H9 (cell line): ENCODE measurements around the gene STK32C. TPM values are rescaled to one million over a fixed set of nuclear protein-coding genes. Genes with fewer than 3 reads are reported as not detected.

Experiments
- DNase-seq: peaks from one replicate; pipeline ENCODE4 v3.0.0-alpha.2; 2017
- H2AFZ ChIP-seq: one replicate; pipeline ENCODE4 v1.6.1; 2013; ENCODE audit warnings: mild to moderate bottlenecking, low read length, control low read depth, moderate library complexity
- H2AK5ac ChIP-seq: 2 replicates; pipeline ENCODE4 v1.6.1; 2013; ENCODE audit warnings: low read length, control low read depth, mixed read lengths; ENCODE audit not compliant: insufficient read length
- H2BK120ac ChIP-seq: one replicate; pipeline ENCODE4 v1.6.1; 2013; ENCODE audit warnings: low read depth, mild to moderate bottlenecking, low read length, control low read depth, inconsistent platforms; ENCODE audit not compliant: poor library complexity, severe bottlenecking
- H2BK12ac ChIP-seq: 2 replicates; pipeline ENCODE4 v1.6.1; 2013; ENCODE audit warnings: low read length, control low read depth, mixed read lengths, low read depth; ENCODE audit not compliant: insufficient read length
- H2BK15ac ChIP-seq: 2 replicates; pipeline ENCODE4 v1.6.1; 2013; ENCODE audit warnings: low read depth, low read length, control low read depth
- H2BK20ac ChIP-seq: one replicate; pipeline ENCODE4 v1.6.1; 2013; ENCODE audit warnings: low read depth, mild to moderate bottlenecking, low read length, control low read depth, inconsistent platforms; ENCODE audit not compliant: poor library complexity, severe bottlenecking
- H2BK5ac ChIP-seq: 2 replicates; pipeline ENCODE4 v1.6.1; 2013; ENCODE audit warnings: low read length, control low read depth, mixed read lengths; ENCODE audit not compliant: insufficient read length
- H3K14ac ChIP-seq: 2 replicates; pipeline ENCODE4 v1.6.1; 2013; ENCODE audit warnings: low read length, control low read depth; ENCODE audit not compliant: insufficient read depth
- H3K18ac ChIP-seq: 2 replicates; pipeline ENCODE4 v1.6.1; 2013; ENCODE audit warnings: low read depth, mild to moderate bottlenecking, mixed read lengths, low read length, control low read depth; ENCODE audit not compliant: insufficient read length
- H3K23ac ChIP-seq: 2 replicates; pipeline ENCODE4 v1.6.1; 2013; ENCODE audit warnings: low read length, control low read depth, mixed read lengths, low read depth; ENCODE audit not compliant: insufficient read length
- H3K23me2 ChIP-seq: 2 replicates; pipeline ENCODE4 v1.6.1; 2013; ENCODE audit warnings: low read depth, mild to moderate bottlenecking, mixed read lengths, low read length, control low read depth; ENCODE audit not compliant: insufficient read length, poor library complexity, severe bottlenecking
- H3K27ac ChIP-seq: 2 replicates; pipeline ENCODE4 v1.5.1; 2013; ENCODE audit warnings: low read length, control low read depth, mixed read lengths, low read depth; ENCODE audit not compliant: insufficient read length
- H3K27me3 ChIP-seq: 2 replicates; pipeline ENCODE4 v1.6.1; 2013; ENCODE audit warnings: low read length, control low read depth, inconsistent platforms; ENCODE audit not compliant: insufficient read depth
- H3K4ac ChIP-seq: 2 replicates; pipeline ENCODE4 v1.6.1; 2013; ENCODE audit warnings: low read depth, mild to moderate bottlenecking, control low read depth, inconsistent platforms, low read length, moderate library complexity
- H3K4me1 ChIP-seq: 2 replicates; pipeline ENCODE4 v1.6.1; 2013; ENCODE audit warnings: low read length, control low read depth, inconsistent platforms; ENCODE audit not compliant: insufficient read depth
- H3K4me2 ChIP-seq: 2 replicates; pipeline ENCODE4 v1.6.1; 2013; ENCODE audit warnings: low read length, control low read depth, mixed read lengths; ENCODE audit not compliant: insufficient read length, insufficient read depth
- H3K56ac ChIP-seq: 2 replicates; pipeline ENCODE4 v1.6.1; 2013; ENCODE audit warnings: low read depth, mild to moderate bottlenecking, mixed read lengths, low read length, control low read depth; ENCODE audit not compliant: insufficient read length
- H3K79me1 ChIP-seq: 2 replicates; pipeline ENCODE4 v1.6.1; 2013; ENCODE audit warnings: low read depth, mild to moderate bottlenecking, moderate library complexity, low read length, control low read depth, inconsistent platforms; ENCODE audit not compliant: insufficient read depth, poor library complexity, severe bottlenecking
- H3K79me2 ChIP-seq: 2 replicates; pipeline ENCODE4 v1.6.1; 2013; ENCODE audit warnings: low read length, control low read depth, inconsistent platforms; ENCODE audit not compliant: insufficient read depth
- H3K9ac ChIP-seq: 2 replicates; pipeline ENCODE4 v1.6.1; 2013; ENCODE audit warnings: low read length, control low read depth, mixed read lengths; ENCODE audit not compliant: insufficient read length; ENCODE audit errors: extremely low read depth
- H3K9me3 ChIP-seq: one replicate; pipeline ENCODE4 v1.6.1; 2013; ENCODE audit warnings: low read depth, low read length, inconsistent platforms; ENCODE audit not compliant: control insufficient read depth
- H3T11ph ChIP-seq: one replicate; pipeline ENCODE4 v1.6.1; 2013; ENCODE audit warnings: mild to moderate bottlenecking, low read length, control low read depth, inconsistent platforms
- H4K20me1 ChIP-seq: one replicate; pipeline ENCODE4 v1.6.1; 2013; ENCODE audit not compliant: control insufficient read depth, insufficient read length, insufficient read depth
- H4K5ac ChIP-seq: 2 replicates; pipeline ENCODE4 v1.6.1; 2013; ENCODE audit warnings: low read depth, mild to moderate bottlenecking, mixed read lengths, low read length, control low read depth; ENCODE audit not compliant: insufficient read length
- H4K8ac ChIP-seq: replicated peaks from 2 replicates; pipeline ENCODE4 v1.6.1; 2013; ENCODE audit warnings: low read length, control low read depth, mixed read lengths, low read depth; ENCODE audit not compliant: insufficient read length
- H4K91ac ChIP-seq: 2 replicates; pipeline ENCODE4 v1.6.1; 2013; ENCODE audit warnings: low read depth, mild to moderate bottlenecking, moderate library complexity, mixed read lengths, low read length, control low read depth; ENCODE audit not compliant: insufficient read length
- H3K27ac Mint-ChIP-seq, 3 experiments: 2 replicates in 2 of 3; 3 replicates in 1 of 3; pipeline ENCODE4 v1.8.0; 2020 to 2021; ENCODE audit warnings: mixed read lengths in 3 of 3, mild to moderate bottlenecking in 1 of 3, moderate library complexity in 1 of 3
- H3K27me3 Mint-ChIP-seq: 2 replicates; pipeline ENCODE4 v1.8.0; 2021; ENCODE audit warnings: low read depth, mild to moderate bottlenecking, moderate library complexity, mixed read lengths
- H3K36me3 Mint-ChIP-seq, 3 experiments: 2 replicates in 2 of 3; 3 replicates in 1 of 3; pipeline ENCODE4 v1.8.0; 2020 to 2021; ENCODE audit warnings: low read depth in 3 of 3, mixed read lengths in 3 of 3; ENCODE audit not compliant: insufficient read depth in 1 of 3
- H3K4me1 Mint-ChIP-seq, 2 experiments: 2 replicates each; pipeline ENCODE4 v1.8.0; 2020; ENCODE audit warnings: mixed read lengths in 2 of 2
- H3K4me3 Mint-ChIP-seq, 2 experiments: 2 replicates in 1 of 2; 3 replicates in 1 of 2; pipeline ENCODE4 v1.8.0; 2020 to 2021; ENCODE audit warnings: mild to moderate bottlenecking in 2 of 2, mixed read lengths in 2 of 2, moderate library complexity in 1 of 2
- H3K9me3 Mint-ChIP-seq, 2 experiments: 2 replicates in 1 of 2; 3 replicates in 1 of 2; pipeline ENCODE4 v1.8.0; 2020; ENCODE audit warnings: mild to moderate bottlenecking in 2 of 2, mixed read lengths in 2 of 2, moderate library complexity in 1 of 2
- WGBS: extraction: QIAGEN DNeasy Blood & Tissue Kit; methylation state at CpG from one replicate; pipeline ENCODE4 v1.1.7; 2013; ENCODE audit warnings: missing lambda C conversion rate, low lambda C conversion rate, mixed read lengths; ENCODE audit not compliant: insufficient read length; ENCODE audit errors: extremely low coverage; 5-methylcytosine and 5-hydroxymethylcytosine counted together
- total RNA-seq: library from RNA; stranded (reverse); gene quantifications from 2 replicates; pipeline ENCODE4 v1.2.1, GENCODE V29; 2021
- TF ChIP-seq, protein P1 (sequence below): fragments of 200-600 bp; sonication (generic); conservative IDR thresholded peaks from 3 replicates; pipeline ENCODE4 v1.8.0; 2021; ENCODE audit warnings: antibody characterized with exemption, mild to moderate bottlenecking

STK32C gene
- total RNA-seq, 1 experiment from 2014 or later, result 11.3 TPM

DNA sequence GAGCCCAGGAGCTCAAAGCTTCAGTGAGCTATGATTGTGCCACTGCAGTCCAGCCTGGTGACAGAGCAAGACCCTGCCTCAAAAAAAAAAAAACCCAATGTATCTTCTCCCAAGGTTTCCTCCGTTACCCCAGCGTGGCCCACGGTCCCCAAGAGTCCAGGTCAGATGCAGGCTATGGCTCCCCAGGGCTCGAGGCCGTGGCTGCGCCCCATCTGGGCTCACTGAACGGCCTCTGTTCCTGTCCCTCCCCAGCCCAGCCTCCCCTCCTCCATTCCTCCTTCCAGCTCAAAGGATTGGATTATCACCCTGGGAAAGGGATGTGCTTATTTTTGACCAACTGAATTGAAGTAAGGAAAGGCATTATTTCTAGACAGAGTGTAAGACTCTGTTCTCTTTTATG is 31.0 kb downstream of the STK32C start:
- H3K79me2 ChIP-seq, result no peaks in the 10 kb centered on the region; the same call in 1 of the 2 replicates
- no peaks in the 10 kb centered on the region for H4K20me1 ChIP-seq
- H3K23ac ChIP-seq, result no peak overlapping the region
- Mint-ChIP-seq H3K9me3 (peaks cover 0 to 3% of the 10 kb centered on the region in 2 experiments; a peak in 1 of 5 replicates), H3K27me3 (no peaks in the 10 kb centered on the region; the same call in 1 of the 2 replicates), H3K4me3 (no peak overlapping the region), H3K27ac (peak overlapping the region in 2 of 3 experiments; percentile 70 to 88; a peak in 3 of 7 replicates), H3K36me3 (no peaks in the 10 kb centered on the region), H3K4me1 (peaks cover 0 to 5% of the 10 kb centered on the region in 2 experiments; a peak in 1 of 4 replicates)
- H3K9me3 ChIP-seq, result no peaks in the 10 kb centered on the region
- H4K5ac ChIP-seq, result no peak overlapping the region
- no peak for DNase-seq
- H4K8ac ChIP-seq, result no peak overlapping the region
- H3K27ac ChIP-seq, result no peak overlapping the region
- H2BK5ac ChIP-seq, result no peak overlapping the region
- no peaks in the 10 kb centered on the region for H3K4me1 ChIP-seq
- no peak overlapping the region for H2BK120ac ChIP-seq
- H3K56ac ChIP-seq, result no peak overlapping the region
- H3K23me2 ChIP-seq, result no peaks in the 10 kb centered on the region
- no peak overlapping the region for H3K4ac ChIP-seq
- H3K9ac ChIP-seq, result no peak overlapping the region
- no peak overlapping the region for H3T11ph ChIP-seq
- no peak overlapping the region for H2BK20ac ChIP-seq
- no peak overlapping the region for H2BK12ac ChIP-seq
- WGBS, result no CpG with 5 or more reads among the region's 7 CpGs
- no peak overlapping the region for H3K14ac ChIP-seq
- no peaks in the 10 kb centered on the region for H3K79me1 ChIP-seq
- no peak overlapping the region for H3K18ac ChIP-seq
- H4K91ac ChIP-seq, result no peak overlapping the region
- H3K27me3 ChIP-seq, result no peaks in the 10 kb centered on the region
- TF ChIP-seq, protein P1, sequence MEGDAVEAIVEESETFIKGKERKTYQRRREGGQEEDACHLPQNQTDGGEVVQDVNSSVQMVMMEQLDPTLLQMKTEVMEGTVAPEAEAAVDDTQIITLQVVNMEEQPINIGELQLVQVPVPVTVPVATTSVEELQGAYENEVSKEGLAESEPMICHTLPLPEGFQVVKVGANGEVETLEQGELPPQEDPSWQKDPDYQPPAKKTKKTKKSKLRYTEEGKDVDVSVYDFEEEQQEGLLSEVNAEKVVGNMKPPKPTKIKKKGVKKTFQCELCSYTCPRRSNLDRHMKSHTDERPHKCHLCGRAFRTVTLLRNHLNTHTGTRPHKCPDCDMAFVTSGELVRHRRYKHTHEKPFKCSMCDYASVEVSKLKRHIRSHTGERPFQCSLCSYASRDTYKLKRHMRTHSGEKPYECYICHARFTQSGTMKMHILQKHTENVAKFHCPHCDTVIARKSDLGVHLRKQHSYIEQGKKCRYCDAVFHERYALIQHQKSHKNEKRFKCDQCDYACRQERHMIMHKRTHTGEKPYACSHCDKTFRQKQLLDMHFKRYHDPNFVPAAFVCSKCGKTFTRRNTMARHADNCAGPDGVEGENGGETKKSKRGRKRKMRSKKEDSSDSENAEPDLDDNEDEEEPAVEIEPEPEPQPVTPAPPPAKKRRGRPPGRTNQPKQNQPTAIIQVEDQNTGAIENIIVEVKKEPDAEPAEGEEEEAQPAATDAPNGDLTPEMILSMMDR, result no peak
- H3K4me2 ChIP-seq, result no peak overlapping the region
- no peak overlapping the region for H2AFZ ChIP-seq
- no peak overlapping the region for H2AK5ac ChIP-seq
- H2BK15ac ChIP-seq, result no peak overlapping the region
